Measurements from ENCODE around the gene SLC25A41.

SLC25A41 gene

DNA sequence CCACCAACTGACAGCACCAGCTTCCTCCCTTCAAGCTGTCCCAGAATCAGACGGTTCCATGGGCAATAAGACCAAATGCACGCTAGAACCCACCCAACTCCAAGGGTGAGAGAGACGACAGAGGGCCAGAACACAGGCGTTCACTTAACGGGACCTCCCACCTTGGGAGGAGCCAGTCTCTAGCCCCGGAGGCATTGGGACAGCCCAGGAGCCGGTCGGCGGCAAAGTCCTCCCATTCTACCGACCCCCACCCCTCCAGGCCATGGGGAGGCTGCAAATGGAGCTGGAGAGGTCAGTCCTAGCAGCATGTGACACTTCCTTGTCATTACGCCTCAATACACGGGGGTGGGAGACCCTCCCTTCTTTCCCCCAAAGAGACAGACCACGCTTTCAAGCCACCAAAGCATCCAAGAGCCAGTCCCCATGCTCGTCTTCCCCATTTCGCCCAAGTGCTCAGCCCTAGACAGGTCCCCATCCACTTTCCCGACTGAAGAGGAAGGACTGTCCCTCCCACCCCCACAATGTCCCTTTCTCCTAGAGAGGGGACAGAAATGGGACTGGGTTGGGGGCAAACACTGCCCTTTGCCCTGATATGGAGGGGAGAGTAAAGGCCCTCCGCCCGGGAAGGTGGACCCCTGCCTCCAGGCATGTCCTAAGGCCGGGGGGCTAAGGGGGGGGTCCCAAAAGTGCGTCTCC, 9.9 kb downstream of the SLC25A41 start:
- TF ChIP-seq, protein P1, sequence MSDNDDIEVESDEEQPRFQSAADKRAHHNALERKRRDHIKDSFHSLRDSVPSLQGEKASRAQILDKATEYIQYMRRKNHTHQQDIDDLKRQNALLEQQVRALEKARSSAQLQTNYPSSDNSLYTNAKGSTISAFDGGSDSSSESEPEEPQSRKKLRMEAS (IDR thresholded peaks at IDR 0.05; ENCODE audit: low read depth, low read length), result no peak
- TF ChIP-seq POLR2A (IDR thresholded peaks at IDR 0.05; ENCODE audit: extremely low read depth, insufficient read length) (no peak), MYC (IDR thresholded peaks at IDR 0.05; ENCODE audit: low read depth, low read length) (no peak)
- TF ChIP-seq, protein P2, sequence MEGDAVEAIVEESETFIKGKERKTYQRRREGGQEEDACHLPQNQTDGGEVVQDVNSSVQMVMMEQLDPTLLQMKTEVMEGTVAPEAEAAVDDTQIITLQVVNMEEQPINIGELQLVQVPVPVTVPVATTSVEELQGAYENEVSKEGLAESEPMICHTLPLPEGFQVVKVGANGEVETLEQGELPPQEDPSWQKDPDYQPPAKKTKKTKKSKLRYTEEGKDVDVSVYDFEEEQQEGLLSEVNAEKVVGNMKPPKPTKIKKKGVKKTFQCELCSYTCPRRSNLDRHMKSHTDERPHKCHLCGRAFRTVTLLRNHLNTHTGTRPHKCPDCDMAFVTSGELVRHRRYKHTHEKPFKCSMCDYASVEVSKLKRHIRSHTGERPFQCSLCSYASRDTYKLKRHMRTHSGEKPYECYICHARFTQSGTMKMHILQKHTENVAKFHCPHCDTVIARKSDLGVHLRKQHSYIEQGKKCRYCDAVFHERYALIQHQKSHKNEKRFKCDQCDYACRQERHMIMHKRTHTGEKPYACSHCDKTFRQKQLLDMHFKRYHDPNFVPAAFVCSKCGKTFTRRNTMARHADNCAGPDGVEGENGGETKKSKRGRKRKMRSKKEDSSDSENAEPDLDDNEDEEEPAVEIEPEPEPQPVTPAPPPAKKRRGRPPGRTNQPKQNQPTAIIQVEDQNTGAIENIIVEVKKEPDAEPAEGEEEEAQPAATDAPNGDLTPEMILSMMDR (IDR thresholded peaks at IDR 0.05; ENCODE audit: low read depth, low read length), result no peak
- H3K4me3 ChIP-seq (ENCODE audit: low read depth, low read length), result peak overlapping the region; percentile 90
- DNase-seq (ENCODE audit: low read depth), result peak; percentile 57

DNA sequence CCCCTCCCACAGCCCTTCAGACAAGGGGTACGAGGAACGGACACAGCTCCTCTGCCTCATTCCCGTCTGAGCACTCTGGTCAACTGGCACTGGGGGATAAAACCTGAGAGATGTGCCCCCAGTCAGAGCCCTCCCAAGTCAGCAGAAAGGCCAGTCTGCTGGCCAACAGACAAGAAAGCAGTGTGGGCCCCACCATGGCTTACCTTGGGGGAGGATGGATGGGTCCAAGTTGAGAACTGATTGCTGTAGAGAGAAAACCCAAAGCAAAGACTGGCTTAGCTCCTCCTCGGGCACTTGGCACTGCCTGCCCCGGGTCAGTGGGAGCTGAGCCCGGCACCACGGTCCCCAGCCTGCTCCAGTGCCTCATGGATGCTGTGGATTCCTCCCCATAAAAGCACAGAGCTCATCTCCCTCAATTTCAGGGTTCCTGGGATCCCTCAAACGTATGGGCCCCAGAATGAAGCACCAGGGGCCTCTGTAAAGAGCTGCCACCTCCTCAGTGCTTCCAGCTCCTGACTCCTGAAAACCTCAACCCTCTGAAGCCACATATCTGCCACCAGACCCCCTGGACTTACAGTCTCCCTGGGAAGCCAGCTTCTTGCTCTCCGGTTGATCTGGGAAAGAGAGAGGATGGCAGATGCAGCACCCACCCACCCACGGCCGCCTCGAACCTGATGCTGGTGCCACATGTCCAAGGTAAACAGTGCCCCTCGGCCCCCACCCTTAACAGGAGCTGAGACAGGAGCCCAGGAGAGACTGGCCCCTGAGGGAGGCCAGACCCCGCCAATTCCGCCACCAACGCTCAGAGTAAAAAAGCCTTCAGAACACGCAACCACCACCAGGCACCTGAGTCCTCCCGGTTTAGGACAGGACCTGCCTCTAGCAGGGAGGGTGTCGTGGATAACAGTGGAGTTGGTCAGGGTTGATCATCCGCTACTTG, 12.2 kb downstream of the SLC25A41 start:
- TF ChIP-seq MYC (IDR thresholded peaks at IDR 0.05; ENCODE audit: low read depth, low read length), result no peak
- TF ChIP-seq, protein P1 (IDR thresholded peaks at IDR 0.05; ENCODE audit: low read depth, low read length), result no peak
- TF ChIP-seq POLR2A (IDR thresholded peaks at IDR 0.05; ENCODE audit: extremely low read depth, insufficient read length), result no peak
- TF ChIP-seq, protein P2 (IDR thresholded peaks at IDR 0.05; ENCODE audit: low read depth, low read length), result no peak

DNA sequence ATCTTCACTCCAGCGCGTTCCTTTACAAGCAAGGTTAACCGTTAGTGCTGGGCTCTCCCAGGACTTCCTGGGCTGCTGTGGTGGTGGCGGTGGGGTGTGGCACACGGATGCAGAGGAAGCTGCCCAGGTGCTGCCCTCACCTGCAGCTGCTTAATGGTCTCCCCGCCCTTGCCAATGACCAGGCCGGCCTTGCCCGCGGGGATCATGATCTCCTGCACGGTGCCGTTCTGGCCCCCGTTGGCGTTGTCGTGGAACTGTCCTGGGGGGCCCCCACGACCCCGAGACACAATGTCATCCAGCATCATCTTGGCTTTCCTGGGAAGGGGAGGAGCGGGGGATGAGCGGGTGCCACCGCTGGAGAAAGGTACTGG, 15.0 kb downstream of the SLC25A41 start:
- H3K4me3 ChIP-seq (ENCODE audit: low read depth, low read length), result no peak overlapping the region
- TF ChIP-seq, protein P1 (IDR thresholded peaks at IDR 0.05; ENCODE audit: low read depth, low read length), result no peak
- TF ChIP-seq MYC (IDR thresholded peaks at IDR 0.05; ENCODE audit: low read depth, low read length) (no peak), POLR2A (IDR thresholded peaks at IDR 0.05; ENCODE audit: extremely low read depth, insufficient read length) (no peak)
- TF ChIP-seq, protein P2 (IDR thresholded peaks at IDR 0.05; ENCODE audit: low read depth, low read length), result no peak
- no peak for DNase-seq (ENCODE audit: low read depth)

More for the DNA sequence above, 12.2 kb downstream of the SLC25A41 start:
- DNase-seq (ENCODE audit: low read depth), result no peak
- H3K4me3 ChIP-seq (ENCODE audit: low read depth, low read length), result peak overlapping the region; percentile 90

DNA sequence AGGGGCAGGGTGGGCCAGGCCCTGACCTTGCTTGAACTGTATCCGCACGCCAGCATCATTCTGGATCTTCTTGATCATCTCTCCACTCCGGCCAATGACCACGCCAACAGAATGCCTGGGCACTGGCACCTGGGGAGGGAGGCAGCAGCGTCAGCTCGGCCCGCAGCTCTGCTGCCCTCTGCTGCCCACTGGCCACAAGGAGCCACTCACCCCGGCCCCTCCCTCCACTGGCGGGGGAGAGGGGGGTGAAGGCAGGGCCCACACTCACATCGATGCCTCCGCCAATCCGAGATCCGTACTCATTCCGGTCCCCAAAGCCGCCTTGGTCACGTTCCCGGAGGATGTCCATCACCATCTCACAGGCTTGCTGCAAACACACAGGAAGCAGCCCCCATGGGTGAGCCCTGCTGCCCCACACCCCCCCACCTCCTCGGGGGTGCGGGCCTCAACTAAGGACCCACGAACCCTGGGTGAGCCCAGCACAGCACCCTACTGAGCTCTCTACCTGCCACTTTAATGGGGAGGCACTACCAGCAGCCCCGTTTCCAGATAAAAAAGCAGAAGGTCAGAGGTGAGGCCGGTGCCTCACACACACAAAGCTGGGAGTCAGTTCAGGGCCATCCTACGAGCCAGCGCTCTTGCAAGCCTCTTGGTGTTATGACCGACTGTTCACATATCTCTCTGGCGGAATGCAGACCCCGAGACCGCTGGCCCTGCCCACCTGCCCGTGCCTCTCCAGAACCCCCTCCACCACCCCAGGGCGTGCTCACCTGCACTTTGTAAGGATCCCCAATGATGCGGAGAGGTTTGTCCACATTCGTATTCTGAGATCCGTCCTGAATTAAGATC, 15.6 kb downstream of the SLC25A41 start:
- H3K4me3 ChIP-seq (ENCODE audit: low read depth, low read length), result no peak overlapping the region
- DNase-seq (ENCODE audit: low read depth), result no peak
- TF ChIP-seq, protein P1 (IDR thresholded peaks at IDR 0.05; ENCODE audit: low read depth, low read length), result no peak
- TF ChIP-seq POLR2A (IDR thresholded peaks at IDR 0.05; ENCODE audit: extremely low read depth, insufficient read length) (no peak), MYC (IDR thresholded peaks at IDR 0.05; ENCODE audit: low read depth, low read length) (no peak)
- TF ChIP-seq, protein P2 (IDR thresholded peaks at IDR 0.05; ENCODE audit: low read depth, low read length), result no peak

DNA sequence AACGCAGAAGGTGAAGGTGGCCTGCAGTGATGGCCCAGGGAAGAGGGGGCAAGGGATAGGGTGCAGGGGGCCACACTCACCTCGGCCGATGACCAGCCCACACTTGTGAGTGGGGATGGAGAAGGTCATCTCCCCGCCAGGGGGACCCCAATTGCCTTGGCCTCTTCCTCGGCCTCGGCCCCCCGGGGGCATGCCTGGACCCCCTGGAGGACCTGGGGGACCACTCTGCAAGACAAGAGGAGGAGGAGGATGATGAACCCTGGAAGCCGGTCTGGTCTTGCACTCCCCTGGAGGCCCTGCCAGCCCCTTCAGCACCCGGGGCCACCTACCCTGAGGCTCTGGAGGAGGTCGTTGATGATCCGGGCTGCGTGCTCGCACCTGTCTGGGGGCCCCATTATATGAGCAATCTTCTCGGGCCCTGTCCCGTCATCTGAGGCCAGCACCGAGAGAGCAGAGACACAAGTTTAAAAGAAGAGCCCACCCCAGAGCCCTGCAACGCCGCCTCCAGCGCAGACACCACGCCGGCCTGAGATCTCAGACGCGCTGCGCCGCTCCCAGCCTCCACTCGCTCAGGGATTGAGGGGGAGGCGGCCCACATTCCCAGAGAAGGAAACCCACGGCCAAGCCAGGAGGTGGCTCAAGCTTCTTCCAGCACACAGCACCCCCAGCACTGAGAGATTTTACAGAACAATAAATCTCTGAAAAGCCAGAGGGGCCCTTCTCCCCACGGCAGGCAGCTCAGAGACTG, 16.7 kb downstream of the SLC25A41 start:
- TF ChIP-seq MYC (IDR thresholded peaks at IDR 0.05; ENCODE audit: low read depth, low read length), result no peak
- TF ChIP-seq, protein P2 (IDR thresholded peaks at IDR 0.05; ENCODE audit: low read depth, low read length), result no peak
- TF ChIP-seq, protein P1 (IDR thresholded peaks at IDR 0.05; ENCODE audit: low read depth, low read length), result no peak
- TF ChIP-seq POLR2A (IDR thresholded peaks at IDR 0.05; ENCODE audit: extremely low read depth, insufficient read length), result no peak
- no peak overlapping the region for H3K4me3 ChIP-seq (ENCODE audit: low read depth, low read length)
- no peak for DNase-seq (ENCODE audit: low read depth)

Measured in NB4 (cell line).